ENCODE measurements around the gene ACTR1A.

Gene ACTR1A

GRCh38 chr10:102462512-102463054, 39.9 kb downstream of the ACTR1A start:
- Histone ChIP-seq H3K4me3 (replicated peaks; ENCODE audit: insufficient read depth, low read length) (no peak overlapping the region), H3K27me3 (ENCODE audit: insufficient read depth, poor library complexity, severe bottlenecking) (no peaks in the 10 kb centered on the region), H3K27ac (replicated peaks) (no peak overlapping the region)
- DNase-seq (ENCODE audit: low read depth in 1 of 2, low spot score in 1 of 2), result peak; percentile 31 to 42
- TF ChIP-seq GABPA (IDR thresholded peaks at IDR 0.05; ENCODE audit: low read depth), result no peak
- TF ChIP-seq, protein P1, sequence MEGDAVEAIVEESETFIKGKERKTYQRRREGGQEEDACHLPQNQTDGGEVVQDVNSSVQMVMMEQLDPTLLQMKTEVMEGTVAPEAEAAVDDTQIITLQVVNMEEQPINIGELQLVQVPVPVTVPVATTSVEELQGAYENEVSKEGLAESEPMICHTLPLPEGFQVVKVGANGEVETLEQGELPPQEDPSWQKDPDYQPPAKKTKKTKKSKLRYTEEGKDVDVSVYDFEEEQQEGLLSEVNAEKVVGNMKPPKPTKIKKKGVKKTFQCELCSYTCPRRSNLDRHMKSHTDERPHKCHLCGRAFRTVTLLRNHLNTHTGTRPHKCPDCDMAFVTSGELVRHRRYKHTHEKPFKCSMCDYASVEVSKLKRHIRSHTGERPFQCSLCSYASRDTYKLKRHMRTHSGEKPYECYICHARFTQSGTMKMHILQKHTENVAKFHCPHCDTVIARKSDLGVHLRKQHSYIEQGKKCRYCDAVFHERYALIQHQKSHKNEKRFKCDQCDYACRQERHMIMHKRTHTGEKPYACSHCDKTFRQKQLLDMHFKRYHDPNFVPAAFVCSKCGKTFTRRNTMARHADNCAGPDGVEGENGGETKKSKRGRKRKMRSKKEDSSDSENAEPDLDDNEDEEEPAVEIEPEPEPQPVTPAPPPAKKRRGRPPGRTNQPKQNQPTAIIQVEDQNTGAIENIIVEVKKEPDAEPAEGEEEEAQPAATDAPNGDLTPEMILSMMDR (IDR thresholded peaks at IDR 0.05; ENCODE audit: insufficient read depth, low read length), result no peak
- no peak for TF ChIP-seq SPI1 (IDR thresholded peaks at IDR 0.05; ENCODE audit: borderline replicate concordance, low read depth)
- TF ChIP-seq POLR2AphosphoS5 (IDR thresholded peaks at IDR 0.05; ENCODE audit: low read depth), result no peak
- no peak for TF ChIP-seq REST (IDR thresholded peaks at IDR 0.05; ENCODE audit: insufficient replicate concordance, low read depth)

GRCh38 chr10:102461187-102462054, 41.1 kb downstream of the ACTR1A start:
- peak; percentile 86 to 91 for DNase-seq (ENCODE audit: low read depth in 1 of 2, low spot score in 1 of 2)
- Histone ChIP-seq H3K27ac (replicated peaks) (no peak overlapping the region), H3K4me3 (replicated peaks; ENCODE audit: insufficient read depth, low read length) (peak overlapping the region; percentile 42), H3K27me3 (ENCODE audit: insufficient read depth, poor library complexity, severe bottlenecking) (no peaks in the 10 kb centered on the region)
- peak; percentile 87 for TF ChIP-seq REST (IDR thresholded peaks at IDR 0.05; ENCODE audit: insufficient replicate concordance, low read depth)
- TF ChIP-seq GABPA (IDR thresholded peaks at IDR 0.05; ENCODE audit: low read depth), result no peak
- TF ChIP-seq POLR2AphosphoS5 (IDR thresholded peaks at IDR 0.05; ENCODE audit: low read depth), result 0 out of 2 replicates have a peak, but pooled peaks have one; percentile 28
- TF ChIP-seq, protein P1 (IDR thresholded peaks at IDR 0.05; ENCODE audit: insufficient read depth, low read length), result no peak
- no peak for TF ChIP-seq SPI1 (IDR thresholded peaks at IDR 0.05; ENCODE audit: borderline replicate concordance, low read depth)

- no peak for DNase-seq (ENCODE audit: low read depth in 1 of 2, low spot score in 1 of 2)
- no peak for TF ChIP-seq REST (IDR thresholded peaks at IDR 0.05; ENCODE audit: insufficient replicate concordance, low read depth)
- TF ChIP-seq SPI1 (IDR thresholded peaks at IDR 0.05; ENCODE audit: borderline replicate concordance, low read depth), result no peak
- no peak for TF ChIP-seq GABPA (IDR thresholded peaks at IDR 0.05; ENCODE audit: low read depth)
- no peak for TF ChIP-seq POLR2AphosphoS5 (IDR thresholded peaks at IDR 0.05; ENCODE audit: low read depth)
- TF ChIP-seq, protein P1 (IDR thresholded peaks at IDR 0.05; ENCODE audit: insufficient read depth, low read length), result no peak
- H3K27me3 ChIP-seq (ENCODE audit: insufficient read depth, poor library complexity, severe bottlenecking), result no peaks in the 10 kb centered on the region
- peak overlapping the region; percentile 42; the same call in 1 of the 2 replicates for H3K4me3 ChIP-seq (replicated peaks; ENCODE audit: insufficient read depth, low read length)
- H3K27ac ChIP-seq (replicated peaks), result no peak overlapping the region
These were observed 41.7 kb downstream of the ACTR1A start for GRCh38 chr10:102460836-102461186.
